Measurements from ENCODE around the gene OR2AE1. TPM values are rescaled to one million over a fixed set of nuclear protein-coding genes. Genes with fewer than 3 reads are reported as not detected.

OR2AE1 gene
- total and polyA plus RNA-seq, 2 of the 13 experiments (the other 11 are each of a cell fraction or from before 2014, with no cell fraction given), result not detected

GRCh38 chr7:99918959-99919813 is 42.4 kb upstream of the OR2AE1 start, which contains the start of gene TRIM4 (continued):
- peak; percentile 62; the same call in 1 of the 2 replicates for TF ChIP-seq ZNF263 (CRISPR knock-in tag; IDR thresholded peaks at IDR 0.05)
- TF ChIP-seq HBP1 (CRISPR knock-in tag; IDR thresholded peaks at IDR 0.05; ENCODE audit: low read depth), result 0 out of 2 replicates have a peak, but pooled peaks have one; percentile 34
- TF ChIP-seq SCMH1 (CRISPR knock-in tag; IDR thresholded peaks at IDR 0.05; ENCODE audit: borderline replicate concordance), result no peak
- peak; percentile 93; the same call in 1 of the 2 replicates for TF ChIP-seq KMT2A (CRISPR knock-in tag; IDR thresholded peaks at IDR 0.05)
- TF ChIP-seq ZNF639 (CRISPR knock-in tag; conservative IDR thresholded peaks at IDR 0.05), result no peak; the same call in 1 of the 2 replicates
- no peak for TF ChIP-seq TRAFD1 (CRISPR knock-in tag; IDR thresholded peaks at IDR 0.05; ENCODE audit: borderline replicate concordance)
- no peak for TF ChIP-seq TIGD3 (CRISPR knock-in tag; IDR thresholded peaks at IDR 0.05; ENCODE audit: borderline replicate concordance)
- TF ChIP-seq ZNF766 (CRISPR knock-in tag; IDR thresholded peaks at IDR 0.05; ENCODE audit: borderline replicate concordance), result peak; percentile 54; the same call in 1 of the 2 replicates
- peak; percentile 47; the same call in 1 of the 2 replicates for TF ChIP-seq ZSCAN21 (CRISPR knock-in tag; IDR thresholded peaks at IDR 0.05; ENCODE audit: borderline replicate concordance)
- TF ChIP-seq RBM22 (optimal IDR thresholded peaks at IDR 0.05; ENCODE audit: low read length), result no peak
- no peak for TF ChIP-seq GPBP1L1 (CRISPR knock-in tag; IDR thresholded peaks at IDR 0.05)
- no peak; the same call in 1 of the 2 replicates for TF ChIP-seq ZNF556 (CRISPR knock-in tag; IDR thresholded peaks at IDR 0.05; ENCODE audit: borderline replicate concordance)
- no peak for TF ChIP-seq SOX13 (IDR thresholded peaks at IDR 0.05)
- peak in 1 of 2 experiments; percentile 28; a peak in 1 of 4 replicates for TF ChIP-seq SOX13 (CRISPR knock-in tag; conservative IDR thresholded peaks at IDR 0.05 in 1 of 2, IDR thresholded peaks at IDR 0.05 in 1 of 2)
- peak; percentile 49; the same call in 1 of the 2 replicates for TF ChIP-seq RXRB (CRISPR knock-in tag; IDR thresholded peaks at IDR 0.05; ENCODE audit: borderline replicate concordance)
- TF ChIP-seq PHF20 (CRISPR knock-in tag; IDR thresholded peaks at IDR 0.05), result peak; percentile 96
- no peak; the same call in 1 of the 2 replicates for TF ChIP-seq ELF3 (CRISPR knock-in tag; IDR thresholded peaks at IDR 0.05)
- no peak for TF ChIP-seq IRF1 (CRISPR knock-in tag; IDR thresholded peaks at IDR 0.05; ENCODE audit: low read depth)
- TF ChIP-seq ZNF331 (CRISPR knock-in tag; IDR thresholded peaks at IDR 0.05), result no peak
